Measurements from ENCODE around the gene NDST1.

Gene NDST1

DNA sequence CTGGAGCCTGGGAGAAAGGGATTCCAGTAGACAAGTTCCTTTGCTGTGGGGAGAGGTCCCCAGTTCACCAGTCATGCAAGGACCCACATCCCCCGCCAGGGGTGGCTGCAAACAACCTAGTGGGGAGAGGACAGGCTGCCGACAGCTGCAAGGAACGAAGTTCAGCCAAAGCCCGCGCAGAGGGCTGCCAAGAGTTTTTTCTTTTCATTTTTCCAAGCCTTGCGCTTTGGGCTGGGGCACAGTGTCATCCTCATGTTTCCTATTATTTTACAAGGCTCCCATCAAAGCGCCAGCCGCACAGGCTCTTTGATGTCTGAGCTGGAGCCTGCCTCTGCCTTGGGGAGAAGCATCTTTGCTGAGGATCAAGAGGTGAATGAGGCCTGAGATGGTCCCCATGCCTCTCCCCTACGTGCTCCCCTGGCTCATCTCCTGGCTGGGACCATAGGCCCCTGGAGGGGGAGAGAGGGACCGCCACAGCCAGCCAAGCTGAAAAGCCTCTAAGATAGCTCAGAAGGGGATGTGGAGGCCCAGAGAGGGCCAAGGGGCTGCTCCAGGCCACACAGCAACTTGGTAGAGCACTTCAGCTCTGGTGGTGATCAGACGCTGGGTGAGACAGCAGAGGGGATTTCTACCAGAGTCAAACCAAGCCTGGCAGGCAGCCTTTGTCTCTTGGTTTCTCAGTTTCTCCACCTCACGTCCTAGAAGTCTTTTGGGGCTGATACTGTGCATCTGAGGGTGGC, 82.1 kb downstream of the NDST1 start:
- no peak for DNase-seq (ENCODE audit: low spot score)
- in situ Hi-C loops (cut with MboI; ENCODE audit: low sequenced_read_pairs, unreplicated experiment), result no loop called here
- TF ChIP-seq, protein P1, sequence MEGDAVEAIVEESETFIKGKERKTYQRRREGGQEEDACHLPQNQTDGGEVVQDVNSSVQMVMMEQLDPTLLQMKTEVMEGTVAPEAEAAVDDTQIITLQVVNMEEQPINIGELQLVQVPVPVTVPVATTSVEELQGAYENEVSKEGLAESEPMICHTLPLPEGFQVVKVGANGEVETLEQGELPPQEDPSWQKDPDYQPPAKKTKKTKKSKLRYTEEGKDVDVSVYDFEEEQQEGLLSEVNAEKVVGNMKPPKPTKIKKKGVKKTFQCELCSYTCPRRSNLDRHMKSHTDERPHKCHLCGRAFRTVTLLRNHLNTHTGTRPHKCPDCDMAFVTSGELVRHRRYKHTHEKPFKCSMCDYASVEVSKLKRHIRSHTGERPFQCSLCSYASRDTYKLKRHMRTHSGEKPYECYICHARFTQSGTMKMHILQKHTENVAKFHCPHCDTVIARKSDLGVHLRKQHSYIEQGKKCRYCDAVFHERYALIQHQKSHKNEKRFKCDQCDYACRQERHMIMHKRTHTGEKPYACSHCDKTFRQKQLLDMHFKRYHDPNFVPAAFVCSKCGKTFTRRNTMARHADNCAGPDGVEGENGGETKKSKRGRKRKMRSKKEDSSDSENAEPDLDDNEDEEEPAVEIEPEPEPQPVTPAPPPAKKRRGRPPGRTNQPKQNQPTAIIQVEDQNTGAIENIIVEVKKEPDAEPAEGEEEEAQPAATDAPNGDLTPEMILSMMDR (IDR thresholded peaks at IDR 0.05; ENCODE audit: borderline replicate concordance, control extremely low read depth, extremely low read depth, insufficient read depth, missing control alignments), result peak; percentile 4

DNA sequence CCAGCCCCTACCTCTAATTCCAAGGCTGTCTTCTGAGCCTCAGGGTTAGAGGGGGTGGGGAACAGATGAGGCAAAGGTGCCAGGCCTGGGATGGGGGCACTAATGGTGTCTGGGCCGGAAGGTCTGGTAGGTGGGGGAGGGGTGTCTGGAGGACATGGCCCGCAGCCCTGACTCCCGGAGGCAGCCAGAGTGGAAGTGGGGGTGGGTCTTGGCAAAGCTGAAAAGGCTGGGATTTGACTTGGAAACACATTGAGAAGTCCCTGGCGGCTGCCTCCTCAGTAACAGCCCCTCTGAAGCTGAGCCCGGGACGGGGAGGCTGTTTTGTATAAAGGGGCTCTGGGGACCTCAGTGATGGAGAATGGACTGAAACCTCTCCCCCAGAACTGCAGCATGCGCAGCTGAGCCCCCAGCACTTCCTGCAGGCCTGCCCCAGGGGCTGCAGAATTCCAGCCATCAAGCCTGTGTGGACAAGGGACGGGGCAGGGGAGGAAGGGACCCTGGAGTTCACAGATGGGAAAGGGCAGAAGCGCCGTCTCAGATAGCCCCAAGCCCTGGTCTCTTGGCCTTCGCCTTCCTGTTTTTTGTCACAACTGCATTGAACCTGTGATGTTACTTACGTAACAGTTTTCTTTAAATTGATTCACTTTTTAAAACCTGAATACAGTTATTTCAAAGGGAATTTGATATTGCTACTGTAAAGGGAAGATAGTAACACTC, 83.2 kb downstream of the NDST1 start:
- in situ Hi-C loops (cut with MboI; ENCODE audit: low sequenced_read_pairs, unreplicated experiment), result no loop called here
- TF ChIP-seq, protein P1 (IDR thresholded peaks at IDR 0.05; ENCODE audit: borderline replicate concordance, control extremely low read depth, extremely low read depth, insufficient read depth, missing control alignments), result no peak
- DNase-seq (ENCODE audit: low spot score), result no peak

GRCh38 chr5:150593593-150593992, 85.7 kb downstream of the NDST1 start:
- in situ Hi-C loops (cut with MboI; ENCODE audit: low sequenced_read_pairs, unreplicated experiment), result no loop called here
- TF ChIP-seq, protein P1 (IDR thresholded peaks at IDR 0.05; ENCODE audit: borderline replicate concordance, control extremely low read depth, extremely low read depth, insufficient read depth, missing control alignments), result no peak
- no peak for DNase-seq (ENCODE audit: low spot score)

- DNase-seq (ENCODE audit: low spot score), result no peak
- in situ Hi-C loops (cut with MboI; ENCODE audit: low sequenced_read_pairs, unreplicated experiment), result no loop called here
- TF ChIP-seq, protein P1 (IDR thresholded peaks at IDR 0.05; ENCODE audit: borderline replicate concordance, control extremely low read depth, extremely low read depth, insufficient read depth, missing control alignments), result no peak
Observed at GRCh38 chr5:150593996-150594395, 86.1 kb downstream of the NDST1 start.

GRCh38 chr5:150595466-150596031, 87.6 kb downstream of the NDST1 start:
- TF ChIP-seq, protein P1 (IDR thresholded peaks at IDR 0.05; ENCODE audit: borderline replicate concordance, control extremely low read depth, extremely low read depth, insufficient read depth, missing control alignments), result no peak
- no peak for DNase-seq (ENCODE audit: low spot score)
- in situ Hi-C loops (cut with MboI; ENCODE audit: low sequenced_read_pairs, unreplicated experiment), result no loop called here

DNA sequence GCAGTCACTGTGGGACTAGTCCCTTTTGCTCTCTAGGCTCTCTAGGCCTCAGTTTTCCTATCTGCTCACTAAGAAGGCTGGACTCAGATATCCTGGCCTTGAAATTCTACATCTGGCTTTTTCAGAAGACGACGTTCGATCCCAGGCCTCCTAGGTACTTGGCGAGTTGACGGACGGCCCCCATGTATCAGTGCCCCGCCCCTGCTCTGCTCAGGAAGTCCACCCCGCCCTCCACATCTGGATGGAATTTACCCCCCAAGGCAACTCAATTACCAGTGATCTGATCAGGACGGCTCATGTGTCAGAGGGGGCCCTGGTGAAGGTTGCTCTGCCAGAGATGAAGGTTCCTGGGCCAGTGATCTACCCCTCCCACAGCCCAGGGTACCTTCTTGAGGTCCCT, 88.4 kb downstream of the NDST1 start:
- no peak for DNase-seq (ENCODE audit: low spot score)
- in situ Hi-C loops (cut with MboI; ENCODE audit: low sequenced_read_pairs, unreplicated experiment), result no loop called here
- TF ChIP-seq, protein P1 (IDR thresholded peaks at IDR 0.05; ENCODE audit: borderline replicate concordance, control extremely low read depth, extremely low read depth, insufficient read depth, missing control alignments), result no peak

All from GM13976 (cell line).